ENCODE measurements around the gene TAAR2.
"Not testable (repeated sequence)": the region's sequence is repeated elsewhere in the genome, so short reads cannot be mapped to it uniquely, and the experiment has no call there.

Gene TAAR2

GRCh38 chr6:132604635-132605152 lies 19.4 kb downstream of the TAAR2 start:
- ChIA-PET POLR2A (ENCODE audit: low non-redundant PET) (no interaction called here), CTCF (interaction anchor here (0.7 kb wide), 1 partner anchor 333 kb away, joined by 4 read pairs; no protein-coding TSS in a partner anchor)
- TF ChIP-seq CTCF (conservative IDR thresholded peaks at IDR 0.05; ENCODE audit: low read depth): no peak
- H3K27ac ChIP-seq: no peak overlapping the region
- DNase-seq (ENCODE audit: low spot score): peak; percentile 3

- DNase-seq (ENCODE audit: low spot score); CTCF ChIA-PET; H3K27ac ChIP-seq; POLR2A ChIA-PET (ENCODE audit: low non-redundant PET): not testable (repeated sequence)
These were observed 23.2 kb downstream of the TAAR2 start for GRCh38 chr6:132600900-132601299.

- DNase-seq (ENCODE audit: low spot score): peak; percentile 19
- H3K27ac ChIP-seq: no peak overlapping the region
- ChIA-PET POLR2A (ENCODE audit: low non-redundant PET) (no interaction called here), CTCF (interaction anchor here (0.5 to 1.0 kb wide), 5 partner anchors 8 to 311 kb away, joined by 3 to 5 read pairs (median 4); no protein-coding TSS in a partner anchor)
- TF ChIP-seq CTCF (conservative IDR thresholded peaks at IDR 0.05; ENCODE audit: low read depth): peak; percentile 32; the same call in 1 of the 2 replicates
These were observed 25.6 kb downstream of the TAAR2 start for GRCh38 chr6:132598473-132598872.

GRCh38 chr6:132596201-132596600 lies 27.9 kb downstream of the TAAR2 start:
- TF ChIP-seq CTCF (conservative IDR thresholded peaks at IDR 0.05; ENCODE audit: low read depth): no peak
- POLR2A ChIA-PET (ENCODE audit: low non-redundant PET): no interaction called here
- CTCF ChIA-PET: interaction anchor here (0.8 kb wide), 2 partner anchors 626 to 1178 kb away, joined by 3 to 6 read pairs; no protein-coding TSS in a partner anchor

GRCh38 chr6:132592855-132593254 lies 31.2 kb downstream of the TAAR2 start:
- POLR2A ChIA-PET (ENCODE audit: low non-redundant PET): no interaction called here
- no peak for TF ChIP-seq CTCF (conservative IDR thresholded peaks at IDR 0.05; ENCODE audit: low read depth)
- CTCF ChIA-PET: no interaction called here
- H3K27ac ChIP-seq: no peak overlapping the region
- DNase-seq (ENCODE audit: low spot score): no peak

More at GRCh38 chr6:132596201-132596600, 27.9 kb downstream of the TAAR2 start:
- no peak for DNase-seq (ENCODE audit: low spot score)
- no peak overlapping the region for H3K27ac ChIP-seq

GRCh38 chr6:132590362-132590761 lies 33.7 kb downstream of the TAAR2 start:
- ChIA-PET POLR2A (ENCODE audit: low non-redundant PET) (no interaction called here), CTCF (interaction anchor here (0.9 kb wide), 1 partner anchor 8 kb away, joined by 5 read pairs; no protein-coding TSS in a partner anchor)
- no peak for DNase-seq (ENCODE audit: low spot score)
- no peak for TF ChIP-seq CTCF (conservative IDR thresholded peaks at IDR 0.05; ENCODE audit: low read depth)
- H3K27ac ChIP-seq: no peak overlapping the region

GRCh38 chr6:132589454-132589853 lies 34.6 kb downstream of the TAAR2 start, which contains the start of gene TAAR5:
TAAR5 (minus strand) TSS chr6:132589741; CDS start chr6:132589686, 55 bp downstream.
- ChIA-PET CTCF (interaction anchor here (0.6 to 0.9 kb wide), 2 partner anchors 9 to 24 kb away, joined by 5 to 7 read pairs; no protein-coding TSS in a partner anchor), POLR2A (ENCODE audit: low non-redundant PET) (no interaction called here)
- no peak for TF ChIP-seq CTCF (conservative IDR thresholded peaks at IDR 0.05; ENCODE audit: low read depth)
- no peak within 1 kb of the TSS for H3K27ac ChIP-seq
- DNase-seq (ENCODE audit: low spot score): no peak

All from RWPE1 (cell line).